Endothelial cell of umbilical vein (primary cell): ENCODE data around the gene NEDD9. TPM values are rescaled to one million over a fixed set of nuclear protein-coding genes. Genes with fewer than 3 reads are reported as not detected.

Source experiments
- BruUV-seq: library from RNA; stranded (reverse); fragments of 400-500 nt; replicated peaks from 2 replicates; lab custom pipeline; 2021; lab: Mats Ljungman, UMichigan
- CTCF ChIA-PET: fragments of 300-600, 350-600 bp; sonication (Branson Sonifier 250); formaldehyde crosslinking; loops from one replicate; lab custom pipeline; 2021; ENCODE audit warnings: antibody characterized with exemption, inconsistent platforms; lab: Charles Lee
- POLR2A ChIA-PET: fragments of 300-600, 350-600 bp; sonication (Branson Sonifier 250); formaldehyde crosslinking; loops from one replicate; lab custom pipeline; 2021; ENCODE audit warnings: antibody characterized with exemption, inconsistent platforms; lab: Charles Lee
- DNase-seq: peaks from one replicate; pipeline ENCODE4 v3.0.0-alpha.2; 2011; ENCODE audit warnings: low read depth, low spot score
- FAIRE-seq: peaks from 2 replicates; lab custom pipeline; 2011; peaks lifted over from hg19 to GRCh38; lab: Jason Lieb, UNC
- H2AFZ ChIP-seq: 2 replicates; pipeline ENCODE4 v1.6.0; 2012; ENCODE audit warnings: low read depth, low read length, control low read depth, inconsistent platforms
- H3K27ac ChIP-seq: 2 replicates; pipeline ENCODE4 v1.5.1; 2011; ENCODE audit warnings: low read depth, mild to moderate bottlenecking, control low read depth, low read length, moderate library complexity; ENCODE audit not compliant: insufficient read depth
- H3K27me3 ChIP-seq, 2 experiments: 2 replicates each; pipeline versions ENCODE4 v1.6.0 to v1.6.1; 2011; ENCODE audit warnings: low read length in 2 of 2, mixed read lengths in 1 of 2; ENCODE audit not compliant: control insufficient read depth in 2 of 2, insufficient read depth in 2 of 2
- H3K36me3 ChIP-seq, 2 experiments: 2 replicates in 1 of 2; 3 replicates in 1 of 2; pipeline ENCODE4 v1.5.1; 2011; ENCODE audit warnings: low read length in 2 of 2, mild to moderate bottlenecking in 1 of 2, moderate library complexity in 1 of 2; ENCODE audit not compliant: control insufficient read depth in 2 of 2, insufficient read depth in 2 of 2; ENCODE audit errors: extremely low read depth in 1 of 2
- H3K4me1 ChIP-seq: 3 replicates; pipeline ENCODE4 v1.5.1; 2011; ENCODE audit warnings: mild to moderate bottlenecking, low read length; ENCODE audit not compliant: control insufficient read depth, insufficient read depth; ENCODE audit errors: extremely low read depth
- H3K4me2 ChIP-seq: 2 replicates; pipeline ENCODE4 v1.6.1; 2011; ENCODE audit warnings: low read length, control low read depth, mixed read lengths; ENCODE audit not compliant: insufficient read depth
- H3K4me3 ChIP-seq, 3 experiments: fragments of 200-600 bp in 1 of 3; sonication (generic), shearing (Covaris generic) in 1 of 3; replicated peaks in 1 of 3; 2 replicates each; pipeline ENCODE4 v1.5.1; 2011 to 2016; ENCODE audit warnings: control low read depth in 3 of 3, low read length in 3 of 3, mild to moderate bottlenecking in 2 of 3, inconsistent platforms in 1 of 3, low read depth in 1 of 3, moderate library complexity in 1 of 3; ENCODE audit not compliant: insufficient read depth in 1 of 3
- H3K79me2 ChIP-seq: 2 replicates; pipeline ENCODE4 v1.6.0; 2012; ENCODE audit warnings: low read length, inconsistent platforms; ENCODE audit not compliant: control insufficient read depth, insufficient read depth
- H3K9ac ChIP-seq: replicated peaks from 2 replicates; pipeline ENCODE3; 2011; ENCODE audit warnings: low read length, control low read depth; ENCODE audit not compliant: insufficient read depth; ENCODE audit errors: extremely low read depth
- H3K9me1 ChIP-seq: replicated peaks from 3 replicates; pipeline ENCODE4 v1.6.0; 2011; ENCODE audit warnings: mild to moderate bottlenecking, low read length; ENCODE audit not compliant: control insufficient read depth, insufficient read depth; ENCODE audit errors: extremely low read depth
- H3K9me3 ChIP-seq: replicated peaks from 2 replicates; pipeline ENCODE4 v1.5.1; 2012; ENCODE audit warnings: low read length, inconsistent platforms; ENCODE audit not compliant: control insufficient read depth, insufficient read depth
- H4K20me1 ChIP-seq: replicated peaks from 2 replicates; pipeline ENCODE3; 2011; ENCODE audit warnings: mild to moderate bottlenecking, low read length; ENCODE audit not compliant: control insufficient read depth, insufficient read depth; ENCODE audit errors: extremely low read depth
- EZH2 ChIP-seq: IDR thresholded peaks from 2 replicates; pipeline ENCODE4 v1.6.1; 2012; ENCODE audit warnings: borderline replicate concordance, low read depth, mild to moderate bottlenecking, moderate library complexity, low read length, inconsistent platforms; ENCODE audit not compliant: severe bottlenecking
- FOS ChIP-seq: IDR thresholded peaks from 2 replicates; pipeline ENCODE4 v1.6.1; 2011; ENCODE audit warnings: mild to moderate bottlenecking, low read length, moderate library complexity, borderline replicate concordance; ENCODE audit not compliant: insufficient read depth
- GATA2 ChIP-seq: IDR thresholded peaks from 2 replicates; pipeline ENCODE4 v1.7.0; 2011; ENCODE audit warnings: low read depth, mild to moderate bottlenecking, moderate library complexity, mixed read lengths, low read length; ENCODE audit not compliant: insufficient read length, insufficient read depth
- JUN ChIP-seq: IDR thresholded peaks from 2 replicates; pipeline ENCODE4 v1.6.1; 2011; ENCODE audit warnings: borderline replicate concordance, low read depth; ENCODE audit not compliant: insufficient read length, insufficient read depth
- MYC ChIP-seq: IDR thresholded peaks from one replicate; pipeline ENCODE4 v1.6.1; 2011; ENCODE audit warnings: mild to moderate bottlenecking, low read depth, low read length
- POLR2A ChIP-seq: IDR thresholded peaks from 2 replicates; pipeline ENCODE4 v1.6.1; 2012; ENCODE audit warnings: low read depth, mild to moderate bottlenecking, control low read depth, low read length
- POLR2AphosphoS5 ChIP-seq: IDR thresholded peaks from 2 replicates; pipeline ENCODE4 v1.6.1; 2012; ENCODE audit warnings: low read depth, mild to moderate bottlenecking, control low read depth, low read length, moderate library complexity; ENCODE audit not compliant: insufficient read depth
- dilution Hi-C: fragments of 300-500 bp; cut with MboI; formaldehyde crosslinking; loops from one replicate; pipeline ENCODE4 v1.15.0; 2019; ENCODE audit warnings: low sequenced_read_pairs; ENCODE audit not compliant: extremely low pct_ligation_motif_present
- intact Hi-C: fragments of 100-400 bp; cut with micrococcal nuclease; formaldehyde crosslinking; loops from one replicate; pipeline ENCODE4 v1.10.0; 2022
- polyA plus RNA-seq, 4 experiments: library from polyadenylated mRNA; depleted of rRNA in 3 of 4; stranded (reverse) in 3 of 4; unstranded in 1 of 4; fragments of >200 nt; gene quantifications; 2 replicates each; pipeline versions ENCODE4 v1.2.1 to v1.2.3, GENCODE V29; 2011 to 2012; ENCODE audit warnings: missing spikeins in 1 of 4
- total RNA-seq: library from RNA; stranded (reverse); gene quantifications from 2 replicates; pipeline ENCODE4 v1.2.3, GENCODE V29; 2021
- TF ChIP-seq, protein P1 (sequence below): IDR thresholded peaks from 2 replicates; pipeline ENCODE4 v1.6.1; 2011; ENCODE audit not compliant: insufficient read depth, insufficient read length
- TF ChIP-seq, protein P2 (sequence below), 2 donors: IDR thresholded peaks; 1 replicate in 1 of 2; 2 replicates in 1 of 2; pipeline ENCODE4 v1.5.1; 2011; ENCODE audit warnings: low read length in 2 of 2, mild to moderate bottlenecking in 2 of 2, moderate library complexity in 2 of 2, control low read depth in 1 of 2, inconsistent platforms in 1 of 2, low read depth in 1 of 2; ENCODE audit not compliant: insufficient read depth in 1 of 2; ENCODE audit errors: extremely low read depth in 1 of 2

NEDD9 gene
- total and polyA plus RNA-seq, 2 donors (not counting 3 experiments of a cell fraction or from before 2014, with no cell fraction given) = 55.2 to 61.0 TPM

DNA sequence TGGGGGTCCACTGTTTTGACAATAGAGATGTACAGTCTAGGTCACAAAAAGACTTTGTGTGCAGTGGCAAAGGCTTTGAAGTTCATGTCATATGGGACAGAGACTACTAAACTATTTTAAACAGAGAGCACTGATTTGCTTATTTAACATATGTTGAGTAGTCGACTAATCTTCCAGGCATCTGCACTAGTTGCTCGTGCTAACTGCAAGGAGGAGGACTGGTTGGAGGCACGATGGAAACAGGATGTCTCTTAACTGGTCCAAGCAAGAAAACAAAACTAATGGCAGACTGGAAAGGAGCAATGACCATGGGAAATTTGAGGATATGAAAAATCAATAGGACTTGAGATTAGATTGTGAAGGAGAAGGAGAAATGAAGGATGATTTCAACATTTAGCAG is 92.4 kb downstream of the NEDD9 start:
- dilution Hi-C loops (loop anchor here (25.0 kb wide), 1 partner anchor 347 kb away; no protein-coding TSS in a partner anchor), intact Hi-C loops (no loop called here)
- no peaks in the 10 kb centered on the region for H3K4me1 ChIP-seq
- TF ChIP-seq MYC (no peak), FOS (no peak), POLR2AphosphoS5 (no peak), POLR2A (no peak)
- TF ChIP-seq, protein P1, sequence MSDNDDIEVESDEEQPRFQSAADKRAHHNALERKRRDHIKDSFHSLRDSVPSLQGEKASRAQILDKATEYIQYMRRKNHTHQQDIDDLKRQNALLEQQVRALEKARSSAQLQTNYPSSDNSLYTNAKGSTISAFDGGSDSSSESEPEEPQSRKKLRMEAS = no peak
- H4K20me1 ChIP-seq = no peaks in the 10 kb centered on the region
- no peak overlapping the region for H3K9ac ChIP-seq
- FAIRE-seq = no peak
- POLR2A ChIA-PET = no interaction called here
- CTCF ChIA-PET = no interaction called here
- no peaks in the 10 kb centered on the region for H3K9me3 ChIP-seq
- no peak overlapping the region for H3K4me2 ChIP-seq
- no peak overlapping the region for H3K27ac ChIP-seq
- no peak overlapping the region for H2AFZ ChIP-seq
- H3K27me3 ChIP-seq = no peaks in the 10 kb centered on the region
- no TSS peak for BruUV-seq
- H3K9me1 ChIP-seq = no peaks in the 10 kb centered on the region
- no peak overlapping the region for H3K4me3 ChIP-seq
- H3K36me3 ChIP-seq = peaks cover 3 to 8% of the 10 kb centered on the region in 2 experiments
- no peaks in the 10 kb centered on the region for H3K79me2 ChIP-seq
- DNase-seq = no peak

DNA sequence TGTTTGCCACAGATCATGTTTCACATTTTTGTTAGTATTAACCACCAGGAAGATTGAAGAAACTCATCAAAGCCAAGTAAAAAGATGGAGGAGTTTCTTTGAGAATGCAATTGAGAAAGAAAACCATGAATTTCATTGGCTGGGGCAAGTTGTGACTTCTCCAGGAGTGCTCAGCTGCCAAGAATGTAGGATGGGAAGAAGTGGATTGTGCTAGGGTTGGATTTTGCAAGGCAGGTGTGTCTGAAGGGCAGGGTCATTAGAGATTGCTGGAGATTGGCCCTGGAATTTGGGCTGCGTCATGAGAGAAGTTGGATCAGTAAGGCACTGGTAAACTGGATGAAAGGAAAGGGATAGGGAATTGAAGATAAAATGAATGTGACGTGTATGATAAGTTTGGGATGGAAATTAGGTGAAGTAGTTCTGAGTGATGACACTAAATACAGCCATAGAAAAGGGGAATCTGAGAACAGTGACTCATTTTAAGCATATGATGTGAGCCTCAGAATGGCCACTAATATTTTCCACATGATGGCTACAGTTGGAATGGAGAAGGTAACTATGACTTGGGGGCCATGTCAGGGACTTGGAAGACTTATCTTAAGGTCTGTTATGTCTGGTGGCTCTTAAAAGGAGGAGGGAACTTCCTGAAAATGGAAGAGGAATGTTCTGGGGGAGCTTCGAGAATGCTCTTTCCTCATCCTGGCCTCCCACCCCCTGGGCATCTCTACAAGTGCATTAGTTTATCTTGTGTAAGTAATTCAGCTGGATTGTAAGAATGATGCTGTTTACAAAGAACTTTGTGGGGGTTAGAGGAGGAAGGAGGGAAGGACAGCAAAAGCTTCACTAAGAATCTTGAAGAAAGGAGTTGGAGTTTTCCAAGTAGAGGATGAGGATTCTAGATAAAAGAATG is 93.2 kb downstream of the NEDD9 start:
- CTCF ChIA-PET = no interaction called here
- Histone ChIP-seq H3K4me2 (no peak overlapping the region), H3K79me2 (no peaks in the 10 kb centered on the region), H3K27me3 (no peaks in the 10 kb centered on the region), H3K36me3 (peaks cover 4 to 12% of the 10 kb centered on the region in 2 experiments), H2AFZ (no peak overlapping the region), H3K9me1 (no peaks in the 10 kb centered on the region), H3K4me1 (no peaks in the 10 kb centered on the region), H4K20me1 (no peaks in the 10 kb centered on the region), H3K9me3 (no peaks in the 10 kb centered on the region), H3K4me3 (no peak overlapping the region), H3K9ac (no peak overlapping the region), H3K27ac (no peak overlapping the region)
- no peak for FAIRE-seq
- TF ChIP-seq GATA2 (no peak), FOS (no peak), MYC (no peak), JUN (no peak), POLR2A (no peak), EZH2 (no peak), POLR2AphosphoS5 (no peak)
- TF ChIP-seq, protein P2, sequence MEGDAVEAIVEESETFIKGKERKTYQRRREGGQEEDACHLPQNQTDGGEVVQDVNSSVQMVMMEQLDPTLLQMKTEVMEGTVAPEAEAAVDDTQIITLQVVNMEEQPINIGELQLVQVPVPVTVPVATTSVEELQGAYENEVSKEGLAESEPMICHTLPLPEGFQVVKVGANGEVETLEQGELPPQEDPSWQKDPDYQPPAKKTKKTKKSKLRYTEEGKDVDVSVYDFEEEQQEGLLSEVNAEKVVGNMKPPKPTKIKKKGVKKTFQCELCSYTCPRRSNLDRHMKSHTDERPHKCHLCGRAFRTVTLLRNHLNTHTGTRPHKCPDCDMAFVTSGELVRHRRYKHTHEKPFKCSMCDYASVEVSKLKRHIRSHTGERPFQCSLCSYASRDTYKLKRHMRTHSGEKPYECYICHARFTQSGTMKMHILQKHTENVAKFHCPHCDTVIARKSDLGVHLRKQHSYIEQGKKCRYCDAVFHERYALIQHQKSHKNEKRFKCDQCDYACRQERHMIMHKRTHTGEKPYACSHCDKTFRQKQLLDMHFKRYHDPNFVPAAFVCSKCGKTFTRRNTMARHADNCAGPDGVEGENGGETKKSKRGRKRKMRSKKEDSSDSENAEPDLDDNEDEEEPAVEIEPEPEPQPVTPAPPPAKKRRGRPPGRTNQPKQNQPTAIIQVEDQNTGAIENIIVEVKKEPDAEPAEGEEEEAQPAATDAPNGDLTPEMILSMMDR (IDR thresholded peaks at IDR 0.05; ENCODE audit: extremely low read depth in 1 of 2, insufficient read depth in 1 of 2, low read depth in 1 of 2, low read length in 2 of 2) = no peak
- TF ChIP-seq, protein P1 = no peak
- intact Hi-C loops (no loop called here), dilution Hi-C loops (loop anchor here (25.0 kb wide), 1 partner anchor 348 kb away; no protein-coding TSS in a partner anchor)
- no TSS peak for BruUV-seq
- POLR2A ChIA-PET = no interaction called here
- DNase-seq = no peak
